Measurements from ENCODE around the gene QRFP. TPM values are rescaled to one million over a fixed set of nuclear protein-coding genes. Genes with fewer than 3 reads are reported as not detected.

QRFP gene
- total RNA-seq, 4 donors from 2014 or later, result not detected

- H3K4me3 ChIP-seq, result no peak overlapping the region
- H3K9me3 ChIP-seq, result no peaks in the 10 kb centered on the region
- H3K27ac ChIP-seq, result no peak overlapping the region
- WGBS, result 87% methylated on average over 7 of the region's 9 CpGs
- H3K36me3 ChIP-seq, result peaks cover 79% of the 10 kb centered on the region
- no peaks in the 10 kb centered on the region for H3K27me3 ChIP-seq
- no peak for DNase-seq (ENCODE audit: low spot score in 2 of 2)
- peaks cover 26% of the 10 kb centered on the region for H3K4me1 ChIP-seq
- TF ChIP-seq POLR2A (IDR thresholded peaks at IDR 0.05) (no peak), CTCF (IDR thresholded peaks at IDR 0.05) (no peak), POLR2AphosphoS5 (IDR thresholded peaks at IDR 0.05) (no peak), EP300 (IDR thresholded peaks at IDR 0.05) (no peak)
Measured at GRCh38 chr9:130890124-130890523, 6.5 kb downstream of the QRFP start.

GRCh38 chr9:130888146-130888885 lies 8.3 kb downstream of the QRFP start:
- DNase-seq (ENCODE audit: low spot score in 2 of 2), result no peak
- WGBS, result 90% methylated on average over 12 of the region's 22 CpGs
- Histone ChIP-seq H3K4me1 (peaks cover 8% of the 10 kb centered on the region), H3K9me3 (no peaks in the 10 kb centered on the region), H3K4me3 (no peak overlapping the region), H3K27ac (no peak overlapping the region), H3K36me3 (peaks cover 96% of the 10 kb centered on the region), H3K27me3 (no peaks in the 10 kb centered on the region)
- no peak for TF ChIP-seq CTCF (IDR thresholded peaks at IDR 0.05)

GRCh38 chr9:130887494-130888144 lies 9.0 kb downstream of the QRFP start:
- 94% methylated on average over 15 of the region's 25 CpGs for WGBS
- no peak for DNase-seq (ENCODE audit: low spot score in 2 of 2)
- Histone ChIP-seq H3K4me3 (no peak overlapping the region), H3K36me3 (peaks cover 96% of the 10 kb centered on the region), H3K9me3 (no peaks in the 10 kb centered on the region), H3K27me3 (no peaks in the 10 kb centered on the region), H3K4me1 (peaks cover 4% of the 10 kb centered on the region), H3K27ac (no peak overlapping the region)
- TF ChIP-seq CTCF (IDR thresholded peaks at IDR 0.05) (no peak), POLR2AphosphoS5 (IDR thresholded peaks at IDR 0.05) (no peak), EP300 (IDR thresholded peaks at IDR 0.05) (no peak), POLR2A (IDR thresholded peaks at IDR 0.05) (no peak)

GRCh38 chr9:130886981-130887380 lies 9.6 kb downstream of the QRFP start:
- no peaks in the 10 kb centered on the region for H3K9me3 ChIP-seq
- H3K27me3 ChIP-seq, result no peaks in the 10 kb centered on the region
- TF ChIP-seq POLR2A (IDR thresholded peaks at IDR 0.05), result no peak
- TF ChIP-seq CTCF (IDR thresholded peaks at IDR 0.05), result no peak
- TF ChIP-seq POLR2AphosphoS5 (IDR thresholded peaks at IDR 0.05), result no peak
- no peak for TF ChIP-seq EP300 (IDR thresholded peaks at IDR 0.05)
- DNase-seq (ENCODE audit: low spot score in 2 of 2), result no peak
- H3K27ac ChIP-seq, result no peak overlapping the region
- no peak overlapping the region for H3K4me3 ChIP-seq
- H3K36me3 ChIP-seq, result peaks cover 97% of the 10 kb centered on the region
- 94% methylated on average over 23 of the region's 23 CpGs for WGBS
- peaks cover 4% of the 10 kb centered on the region for H3K4me1 ChIP-seq

GRCh38 chr9:130885484-130886375 lies 10.9 kb downstream of the QRFP start:
- Histone ChIP-seq H3K4me3 (no peak overlapping the region), H3K27me3 (no peaks in the 10 kb centered on the region), H3K4me1 (no peaks in the 10 kb centered on the region), H3K9me3 (no peaks in the 10 kb centered on the region), H3K36me3 (peaks cover 99% of the 10 kb centered on the region), H3K27ac (no peak overlapping the region)
- no peak for DNase-seq (ENCODE audit: low spot score in 2 of 2)
- TF ChIP-seq POLR2AphosphoS5 (IDR thresholded peaks at IDR 0.05) (no peak), POLR2A (IDR thresholded peaks at IDR 0.05) (peak in 1 of 2 donors; percentile 12)
- WGBS, result 80% methylated on average over 31 of the region's 35 CpGs

All from suprapubic skin (tissue), 4 donors.